ENCODE results near the gene SGIP1. TPM values are rescaled to one million over a fixed set of nuclear protein-coding genes. Genes with fewer than 3 reads are reported as not detected.

SGIP1 gene
- total RNA-seq, 3 donors from 2014 or later: 0.65 to 7.3 (median 0.93) TPM

DNA sequence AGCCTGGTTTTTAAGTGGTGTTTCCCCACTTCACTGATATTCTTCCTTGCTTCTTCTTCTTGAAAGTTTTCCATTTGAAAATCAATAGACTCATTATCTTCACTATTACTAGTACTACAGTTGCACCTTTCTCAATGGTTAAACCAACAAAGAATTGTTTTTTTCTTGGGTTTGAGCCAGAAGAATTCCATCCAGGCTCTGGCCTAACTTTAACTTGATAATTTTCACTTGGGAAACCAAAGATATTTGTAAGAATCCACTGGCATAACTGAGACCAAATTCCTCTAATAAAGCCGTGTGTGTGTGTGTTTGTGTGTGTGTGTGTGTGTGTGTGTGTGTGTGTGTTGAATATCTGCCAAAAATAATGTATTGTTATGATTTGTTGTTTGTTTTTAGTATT lies 103.2 kb downstream of the SGIP1 start:
- no peak for DNase-seq
- Histone ChIP-seq H3K9me3 (no peaks in the 10 kb centered on the region), H3K36me3 (ENCODE audit: low read depth) (no peaks in the 10 kb centered on the region), H3K4me3 (no peak overlapping the region), H3K4me1 (ENCODE audit: low read depth) (no peaks in the 10 kb centered on the region)
- intact Hi-C loops (cut with DNase I, micrococcal nuclease): no loop called here
- TF ChIP-seq, protein P1, sequence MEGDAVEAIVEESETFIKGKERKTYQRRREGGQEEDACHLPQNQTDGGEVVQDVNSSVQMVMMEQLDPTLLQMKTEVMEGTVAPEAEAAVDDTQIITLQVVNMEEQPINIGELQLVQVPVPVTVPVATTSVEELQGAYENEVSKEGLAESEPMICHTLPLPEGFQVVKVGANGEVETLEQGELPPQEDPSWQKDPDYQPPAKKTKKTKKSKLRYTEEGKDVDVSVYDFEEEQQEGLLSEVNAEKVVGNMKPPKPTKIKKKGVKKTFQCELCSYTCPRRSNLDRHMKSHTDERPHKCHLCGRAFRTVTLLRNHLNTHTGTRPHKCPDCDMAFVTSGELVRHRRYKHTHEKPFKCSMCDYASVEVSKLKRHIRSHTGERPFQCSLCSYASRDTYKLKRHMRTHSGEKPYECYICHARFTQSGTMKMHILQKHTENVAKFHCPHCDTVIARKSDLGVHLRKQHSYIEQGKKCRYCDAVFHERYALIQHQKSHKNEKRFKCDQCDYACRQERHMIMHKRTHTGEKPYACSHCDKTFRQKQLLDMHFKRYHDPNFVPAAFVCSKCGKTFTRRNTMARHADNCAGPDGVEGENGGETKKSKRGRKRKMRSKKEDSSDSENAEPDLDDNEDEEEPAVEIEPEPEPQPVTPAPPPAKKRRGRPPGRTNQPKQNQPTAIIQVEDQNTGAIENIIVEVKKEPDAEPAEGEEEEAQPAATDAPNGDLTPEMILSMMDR (IDR thresholded peaks at IDR 0.05): no peak
- ATAC-seq: no peak

DNA sequence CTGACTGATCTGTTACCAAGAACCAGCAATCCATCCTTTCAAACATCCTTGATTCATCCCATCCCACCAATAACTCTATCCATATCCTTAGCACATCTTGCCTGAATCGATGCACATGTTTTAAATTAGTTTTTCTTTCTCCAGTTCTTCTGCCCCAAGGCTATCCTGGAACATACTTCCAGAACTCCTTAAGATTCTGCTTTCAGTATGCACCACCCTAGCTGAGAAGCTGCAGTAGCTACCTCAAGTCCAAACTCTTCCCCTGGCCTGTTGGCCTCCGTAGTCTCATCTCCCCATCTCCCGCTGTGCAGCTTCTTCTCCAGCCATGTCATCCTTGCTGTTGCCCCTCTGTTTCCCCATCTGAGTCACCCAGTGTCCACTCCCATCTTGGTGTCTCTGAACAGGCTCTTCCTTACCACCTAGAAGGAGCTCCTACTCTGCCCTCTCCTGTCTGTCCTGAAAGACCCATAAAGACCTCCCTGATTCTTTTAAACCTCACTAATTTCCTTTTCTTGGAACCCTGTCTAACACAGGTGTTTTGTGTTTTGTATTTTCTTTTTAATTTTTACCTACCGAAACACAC lies 108.0 kb downstream of the SGIP1 start:
- no peaks in the 10 kb centered on the region for H3K9me3 ChIP-seq
- no peak for ATAC-seq
- H3K4me3 ChIP-seq: no peak overlapping the region
- H3K4me1 ChIP-seq (ENCODE audit: low read depth): no peaks in the 10 kb centered on the region
- intact Hi-C loops (cut with DNase I, micrococcal nuclease): no loop called here
- H3K36me3 ChIP-seq (ENCODE audit: low read depth): no peaks in the 10 kb centered on the region
- DNase-seq: no peak
- TF ChIP-seq, protein P1 (IDR thresholded peaks at IDR 0.05): no peak

DNA sequence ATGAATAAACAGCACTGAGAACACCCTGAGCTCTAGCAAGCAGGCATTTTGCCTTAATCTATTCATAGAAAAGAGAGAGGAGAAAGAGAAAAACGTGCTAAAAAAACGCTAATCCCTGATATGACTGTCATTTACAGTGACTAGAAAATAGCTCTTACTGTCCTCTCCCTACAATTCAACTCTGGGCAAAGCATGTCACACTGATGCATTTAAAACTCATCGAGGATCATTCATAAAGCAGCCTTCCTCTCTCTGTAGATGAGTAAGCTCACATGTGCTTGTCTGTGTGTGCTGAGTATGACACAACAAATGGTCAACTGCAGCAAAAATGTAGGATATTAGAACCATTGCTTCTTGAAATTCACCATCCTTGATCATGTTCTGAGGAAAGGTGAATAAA lies 109.0 kb downstream of the SGIP1 start:
- ATAC-seq (no peak), DNase-seq (no peak)
- TF ChIP-seq, protein P1 (IDR thresholded peaks at IDR 0.05): no peak
- no peaks in the 10 kb centered on the region for H3K9me3 ChIP-seq
- H3K4me1 ChIP-seq (ENCODE audit: low read depth): no peaks in the 10 kb centered on the region
- H3K4me3 ChIP-seq: no peak overlapping the region
- no peaks in the 10 kb centered on the region for H3K36me3 ChIP-seq (ENCODE audit: low read depth)
- intact Hi-C loops (cut with DNase I, micrococcal nuclease): no loop called here

DNA sequence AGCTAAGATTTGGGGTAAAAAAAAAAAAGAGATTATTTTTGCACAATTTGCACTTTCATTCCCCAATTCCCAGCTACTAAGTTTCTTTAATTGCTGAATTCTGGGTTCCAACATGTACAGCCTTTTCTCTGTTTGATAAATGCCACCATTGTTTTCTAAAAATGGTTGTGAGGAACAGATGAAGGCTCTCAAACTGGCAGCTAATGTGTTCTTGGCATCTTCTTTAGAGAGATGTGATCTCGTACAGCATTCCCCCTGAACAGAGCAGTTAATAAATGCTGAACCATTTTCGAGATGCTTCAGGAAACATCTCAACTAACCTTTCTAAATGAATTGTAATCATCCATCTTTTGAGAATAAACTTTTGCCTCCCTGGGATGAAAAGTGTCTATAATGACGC lies 110.4 kb downstream of the SGIP1 start:
- no peaks in the 10 kb centered on the region for H3K36me3 ChIP-seq (ENCODE audit: low read depth)
- no peak overlapping the region for H3K4me3 ChIP-seq
- H3K9me3 ChIP-seq: no peaks in the 10 kb centered on the region
- H3K4me1 ChIP-seq (ENCODE audit: low read depth): no peaks in the 10 kb centered on the region
- no peak for ATAC-seq
- intact Hi-C loops (cut with DNase I, micrococcal nuclease): no loop called here
- no peak for DNase-seq
- TF ChIP-seq, protein P1 (IDR thresholded peaks at IDR 0.05): no peak

DNA sequence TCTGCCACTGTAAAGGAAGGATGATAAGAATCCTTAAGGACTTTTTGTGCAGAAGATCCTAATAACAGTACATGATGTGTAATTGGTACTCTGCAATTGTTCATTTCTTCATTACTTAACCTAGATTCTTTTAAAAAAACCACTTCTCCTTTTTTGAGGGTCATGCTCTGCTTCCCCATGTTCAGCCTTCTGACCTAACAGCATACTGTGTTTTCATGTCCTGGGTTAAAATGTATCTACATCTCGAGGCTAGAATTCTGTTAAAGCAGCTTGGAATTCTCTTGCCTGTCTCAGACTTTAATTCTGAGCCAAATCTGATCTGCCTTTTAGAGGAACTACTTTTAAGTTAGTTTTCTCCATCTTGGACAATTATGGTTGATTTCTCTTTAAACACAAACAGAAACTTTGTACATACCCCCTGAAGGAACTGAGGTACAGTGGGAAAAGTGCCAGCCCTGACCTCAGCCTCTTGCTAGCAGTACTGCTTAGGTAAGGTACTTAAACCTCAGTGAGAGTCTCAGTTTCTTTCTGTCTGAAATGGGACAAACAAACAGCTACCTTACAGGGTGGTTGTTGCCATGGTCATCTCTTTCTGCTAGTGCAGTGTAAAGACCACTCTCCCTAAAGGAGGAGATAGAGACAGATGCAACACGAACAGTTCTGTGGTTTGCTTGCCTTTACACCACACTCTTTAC lies 115.1 kb downstream of the SGIP1 start:
- DNase-seq: no peak
- Histone ChIP-seq H3K9me3 (no peaks in the 10 kb centered on the region), H3K36me3 (ENCODE audit: low read depth) (no peaks in the 10 kb centered on the region), H3K4me3 (no peak overlapping the region), H3K4me1 (ENCODE audit: low read depth) (no peaks in the 10 kb centered on the region)
- intact Hi-C loops (cut with DNase I, micrococcal nuclease): no loop called here
- no peak for ATAC-seq
- TF ChIP-seq, protein P1 (IDR thresholded peaks at IDR 0.05): no peak

All from mucosa of descending colon (tissue), 3 donors.